Panc1 (cell line): Measurements from ENCODE around the gene UNC50.

Source experiments
- CTCF ChIP-seq: fragments of 450-650 bp; IDR thresholded peaks from 2 replicates; pipeline ENCODE4 v1.5.1; 2017; ENCODE audit warnings: mild to moderate bottlenecking
- POLR2AphosphoS5 ChIP-seq: IDR thresholded peaks from 2 replicates; pipeline ENCODE4 v1.6.1; 2012; ENCODE audit warnings: mild to moderate bottlenecking, low read depth, low read length, moderate library complexity
- REST ChIP-seq, 2 experiments: IDR thresholded peaks; 2 replicates each; pipeline ENCODE4 v1.6.1; 2011 to 2012; ENCODE audit warnings: low read depth in 2 of 2, control low read depth in 1 of 2, low read length in 1 of 2, mild to moderate bottlenecking in 1 of 2, moderate library complexity in 1 of 2; ENCODE audit not compliant: insufficient read depth in 1 of 2

- TF ChIP-seq POLR2AphosphoS5 (no peak), CTCF (peak; percentile 95), REST (IDR thresholded peaks at IDR 0.05; ENCODE audit: insufficient read depth in 1 of 2, low read depth in 2 of 2, low read length in 1 of 2) (no peak)
Observed at GRCh38 chr2:98569197-98569793, 39.1 kb upstream of the UNC50 start.
